GM18870 (cell line): ENCODE results near the gene RNU6-1.

Source experiments
- ATAC-seq: cut with Tn5 transposase; IDR thresholded peaks from one replicate; pipeline ENCODE4 v1.9.1; 2021; ENCODE audit warnings: moderate library complexity; ENCODE audit not compliant: unreplicated experiment

RNU6-1 gene

DNA sequence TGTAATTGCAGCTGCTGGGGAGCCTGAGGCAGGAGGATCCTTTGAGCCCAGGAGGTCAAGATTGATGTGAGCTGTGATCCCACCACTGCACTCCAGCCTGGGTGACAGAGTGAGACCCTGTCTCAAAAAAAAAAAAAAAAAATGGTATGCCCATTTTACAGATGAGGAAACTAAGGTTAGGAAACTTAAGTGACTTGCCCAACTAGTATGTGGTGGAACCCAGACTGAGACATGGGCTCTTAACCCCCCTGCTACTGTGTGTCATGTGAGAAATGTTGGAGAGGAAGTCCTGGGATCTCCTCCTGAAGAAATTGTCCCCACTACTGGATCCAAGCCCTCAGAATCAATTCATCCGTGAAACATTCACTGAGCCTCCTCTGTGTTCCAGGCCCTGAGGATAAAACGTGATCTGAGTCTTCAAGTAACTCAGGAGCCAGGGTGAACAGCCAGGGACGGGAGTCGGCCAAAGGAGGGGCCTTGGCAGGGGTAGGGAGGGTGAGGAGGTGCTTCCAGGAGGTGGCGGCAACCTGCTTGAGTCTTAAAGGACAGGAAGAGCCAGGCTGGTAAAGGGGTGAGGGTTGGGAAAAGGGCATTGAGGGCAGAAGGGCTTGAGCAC is 19.6 kb upstream of the RNU6-1 start:
- no peak for ATAC-seq

- ATAC-seq = no peak
Observed at GRCh38 chr15:67857220-67857619, 17.4 kb upstream of the RNU6-1 start.

DNA sequence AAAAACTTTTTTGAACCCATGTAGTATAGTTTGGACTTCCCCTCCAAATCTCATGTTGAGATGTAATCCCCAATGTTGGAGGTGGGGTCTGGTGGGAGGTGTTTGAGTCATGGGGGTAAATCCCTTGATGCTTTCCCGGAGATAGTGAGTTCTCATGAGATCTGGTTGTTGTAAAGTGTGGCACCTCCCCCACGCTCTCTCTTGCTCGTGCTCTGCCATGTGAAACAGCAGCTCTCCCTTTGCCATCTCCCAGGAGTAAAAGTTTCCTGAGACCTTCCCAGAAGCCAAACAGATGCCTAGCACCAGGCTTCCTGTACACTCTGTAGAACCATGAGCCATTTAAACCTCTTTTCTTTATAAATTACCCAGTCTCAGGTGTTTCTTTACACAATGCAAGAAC is 16.0 kb upstream of the RNU6-1 start:
- ATAC-seq = no peak

- no peak for ATAC-seq
Observed at GRCh38 chr15:67854358-67854757, 14.5 kb upstream of the RNU6-1 start.

DNA sequence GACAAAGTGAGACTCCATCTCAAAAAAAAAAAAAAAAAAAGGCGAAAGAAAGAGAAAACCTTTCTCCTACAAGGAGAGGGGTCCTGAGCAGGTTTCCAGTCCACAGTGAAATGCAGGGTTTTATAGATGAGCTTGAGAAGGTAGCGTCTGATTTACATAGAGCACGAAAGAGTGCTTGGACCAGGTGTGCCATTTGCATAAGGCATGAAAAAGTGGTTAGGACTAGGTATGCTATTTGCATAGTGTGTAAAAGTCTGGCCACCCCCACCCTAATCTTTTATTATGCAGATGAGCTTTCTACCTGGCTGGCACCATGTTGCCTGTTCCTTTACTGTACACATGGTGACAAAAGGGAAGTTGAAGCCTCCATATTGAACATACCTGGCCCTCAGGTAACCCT is 13.6 kb upstream of the RNU6-1 start:
- no peak for ATAC-seq

DNA sequence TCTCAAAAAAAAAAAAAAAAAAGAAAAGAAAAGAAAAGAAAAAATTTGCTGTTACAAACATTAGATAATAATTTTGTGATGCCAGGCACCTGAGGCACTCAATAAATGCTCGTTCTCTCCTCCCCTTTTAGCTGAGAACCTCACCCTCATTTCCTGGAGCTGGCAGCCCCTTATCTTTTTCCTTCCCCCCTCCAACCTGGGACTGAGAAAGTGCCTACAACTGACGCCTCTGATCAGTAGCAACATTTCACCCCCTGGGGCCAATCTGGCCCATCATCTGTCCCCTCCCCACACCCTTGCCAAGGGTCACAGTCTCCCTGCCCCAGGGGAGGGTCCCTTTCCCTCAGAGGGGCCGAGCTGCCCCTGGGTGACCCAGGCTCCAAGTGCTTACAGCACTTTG is 12.6 kb upstream of the RNU6-1 start:
- ATAC-seq = no peak

- no peak for ATAC-seq
Observed at GRCh38 chr15:67850994-67851571, 11.2 kb upstream of the RNU6-1 start.

GRCh38 chr15:67850336-67850735 is 10.5 kb upstream of the RNU6-1 start:
- no peak for ATAC-seq

DNA sequence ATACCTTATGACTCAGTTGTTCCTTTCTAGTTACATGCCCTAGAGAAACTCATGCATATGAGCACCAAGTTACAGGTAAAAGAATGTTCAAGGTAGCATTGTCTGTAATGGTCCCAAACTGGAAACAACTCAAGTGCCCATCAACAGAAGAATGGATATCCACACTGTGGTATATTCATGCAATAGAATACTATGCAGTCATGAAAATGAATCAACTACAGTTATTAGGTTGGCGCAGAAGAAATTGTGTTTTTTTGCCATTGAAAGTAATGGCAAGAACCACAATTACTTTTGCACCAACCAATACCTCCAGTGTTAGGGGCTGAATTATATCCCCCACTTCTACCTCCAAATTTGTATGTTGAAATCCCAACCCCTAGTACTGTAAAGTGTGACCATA is 9.7 kb upstream of the RNU6-1 start:
- ATAC-seq = no peak

GRCh38 chr15:67845974-67846373 is 6.1 kb upstream of the RNU6-1 start:
- no peak for ATAC-seq

DNA sequence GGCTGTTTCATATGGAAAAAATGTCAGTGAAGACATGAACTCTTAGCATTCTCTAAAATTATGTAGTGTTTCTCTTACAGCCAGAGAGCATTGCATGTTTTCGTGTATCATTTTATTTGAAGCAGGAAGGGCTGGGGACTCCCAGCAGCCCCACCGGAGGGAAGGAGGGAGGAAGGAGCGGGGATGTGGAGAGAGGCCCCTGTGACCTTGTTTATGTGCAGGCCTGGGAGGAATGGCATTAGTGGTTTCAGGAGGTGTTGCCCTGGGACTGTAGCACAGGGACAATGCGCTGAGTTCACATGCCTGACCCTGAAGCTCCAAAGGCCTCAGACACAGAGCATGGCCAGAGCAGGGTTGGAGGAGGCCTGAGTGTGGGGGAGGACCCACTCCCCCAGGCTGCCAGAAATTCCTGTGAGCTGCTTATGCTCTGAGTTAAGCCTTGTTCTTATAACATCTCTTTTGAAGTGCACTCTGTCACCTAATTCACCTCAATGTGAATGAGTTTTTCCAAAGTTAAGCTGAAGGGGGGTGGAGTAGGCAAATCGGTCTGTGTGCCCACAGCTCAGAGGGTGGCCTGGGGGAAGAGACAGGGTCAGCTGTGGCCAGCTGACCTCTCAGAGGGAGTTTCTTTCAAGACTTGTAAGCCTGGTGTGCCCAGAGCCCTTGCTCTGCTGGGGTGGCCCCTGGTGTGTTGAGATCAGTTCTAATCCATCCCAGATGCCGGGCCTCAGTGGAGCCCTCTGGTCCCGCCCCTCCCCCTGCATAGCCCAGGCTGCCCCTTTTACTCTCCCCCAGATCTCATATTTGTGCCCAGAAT is 3.9 kb upstream of the RNU6-1 start:
- ATAC-seq = no peak

DNA sequence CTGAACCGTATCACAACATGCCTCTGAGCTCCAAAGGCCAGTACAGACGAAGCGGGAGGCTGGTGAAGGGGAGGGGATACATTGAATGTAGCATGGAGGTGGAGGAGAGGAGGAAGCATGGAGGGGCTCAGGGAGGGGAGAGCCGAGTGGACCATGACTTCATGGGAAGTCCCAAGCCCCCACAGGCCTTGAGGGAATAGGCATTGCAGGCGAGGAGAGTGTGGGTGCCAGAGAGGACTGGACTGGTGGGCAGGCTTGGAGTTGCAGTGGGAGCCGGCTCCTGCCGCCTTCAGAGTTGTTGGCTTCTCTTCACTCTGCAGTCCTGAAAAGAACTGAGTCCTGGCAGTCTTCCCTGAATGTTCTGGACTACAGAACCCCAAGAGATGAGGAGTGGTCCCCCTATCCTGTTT is 3.3 kb upstream of the RNU6-1 start:
- ATAC-seq = no peak

- no peak for ATAC-seq
Observed at GRCh38 chr15:67841513-67841762, 1.6 kb upstream of the RNU6-1 start.

DNA sequence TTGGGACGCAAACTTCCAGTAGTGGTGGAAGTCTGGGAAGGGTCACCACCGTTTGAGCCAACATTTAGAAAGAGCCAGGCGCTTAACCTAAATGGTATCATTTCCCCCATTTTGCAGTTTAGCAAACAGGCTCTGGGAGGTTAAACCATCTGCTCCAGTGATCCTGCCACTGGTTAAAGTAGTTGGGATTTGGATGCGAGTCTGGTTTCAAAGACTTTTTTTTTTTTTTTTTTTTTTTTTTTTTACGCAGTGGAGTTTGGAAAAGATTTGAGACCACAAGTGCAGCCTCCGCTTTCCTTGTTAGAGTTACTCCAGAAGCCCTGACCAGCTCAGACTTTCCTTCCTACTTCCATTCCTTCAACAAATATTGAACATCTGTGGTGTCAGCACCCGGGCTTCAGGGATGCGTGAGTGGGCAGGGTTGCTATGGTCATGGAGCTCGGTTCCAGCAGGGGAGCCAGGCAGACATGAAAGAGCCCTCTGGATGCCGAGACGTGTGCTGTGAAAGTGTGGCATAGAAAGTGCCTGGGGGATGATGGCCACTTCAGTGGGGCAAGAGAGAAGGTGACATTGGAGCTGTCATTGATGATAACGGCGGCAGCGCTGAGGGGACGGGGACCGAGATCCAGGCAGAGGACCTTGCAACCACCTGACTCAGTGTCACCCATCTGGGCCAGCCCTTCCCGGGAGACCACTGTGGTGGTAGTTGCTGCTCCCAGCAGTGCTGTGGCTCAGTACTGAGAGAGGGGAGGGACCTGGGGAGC is 1.1 kb upstream of the RNU6-1 start:
- peak; percentile 3 for ATAC-seq

DNA sequence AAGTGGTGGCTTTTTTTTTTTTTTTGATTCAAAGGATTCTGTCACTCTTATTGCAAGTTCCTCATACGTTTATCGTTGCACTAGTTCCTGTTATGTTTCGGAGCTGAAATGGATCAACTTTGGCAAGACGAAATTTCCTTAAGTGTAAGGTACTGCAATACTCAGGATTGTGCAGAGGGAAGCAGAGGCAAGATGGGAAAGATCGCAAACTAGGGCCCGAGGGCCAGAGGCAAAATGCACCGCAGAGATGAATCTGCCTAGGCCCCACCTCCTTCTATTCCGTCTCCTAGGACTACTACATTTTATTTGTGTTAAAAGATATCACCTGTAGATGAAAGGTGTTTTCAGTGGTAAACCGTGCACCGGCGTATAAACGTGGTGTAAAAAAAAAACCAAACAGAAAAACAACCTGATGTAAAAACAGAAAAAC is 331 bp downstream of the RNU6-1 start:
- ATAC-seq = no peak

DNA sequence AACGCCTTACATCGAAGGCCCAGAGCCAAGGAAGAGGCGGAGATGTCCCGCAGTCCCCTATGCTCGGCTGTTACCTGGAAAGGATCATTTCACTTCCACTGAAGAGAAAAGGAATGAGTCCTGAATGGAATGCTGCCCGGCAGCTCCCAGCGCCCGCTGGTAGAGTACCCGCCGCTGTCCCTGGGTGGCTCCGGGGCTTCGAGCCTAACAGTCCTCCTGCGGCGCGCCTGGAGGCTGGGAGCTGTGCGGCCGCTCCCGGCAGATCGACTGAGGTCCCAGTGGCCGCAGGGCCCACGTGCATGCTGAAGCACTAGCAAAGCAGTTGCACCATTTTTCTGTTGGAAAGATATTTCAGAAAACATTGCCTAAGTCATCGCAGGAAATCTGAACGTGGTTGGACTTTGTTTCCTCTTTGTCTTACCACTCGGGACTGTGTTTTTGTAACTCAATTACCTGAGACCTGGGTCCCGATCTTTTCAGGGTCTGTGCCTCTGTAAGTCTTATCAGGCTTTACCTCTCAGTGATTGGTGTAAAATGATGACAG is 984 bp downstream of the RNU6-1 start:
- no peak for ATAC-seq

GRCh38 chr15:67836955-67837354 is 2.9 kb downstream of the RNU6-1 start:
- ATAC-seq = no peak

- ATAC-seq = no peak
Observed at GRCh38 chr15:67836477-67836876, 3.4 kb downstream of the RNU6-1 start.

GRCh38 chr15:67836134-67836455 is 3.8 kb downstream of the RNU6-1 start:
- ATAC-seq = no peak

DNA sequence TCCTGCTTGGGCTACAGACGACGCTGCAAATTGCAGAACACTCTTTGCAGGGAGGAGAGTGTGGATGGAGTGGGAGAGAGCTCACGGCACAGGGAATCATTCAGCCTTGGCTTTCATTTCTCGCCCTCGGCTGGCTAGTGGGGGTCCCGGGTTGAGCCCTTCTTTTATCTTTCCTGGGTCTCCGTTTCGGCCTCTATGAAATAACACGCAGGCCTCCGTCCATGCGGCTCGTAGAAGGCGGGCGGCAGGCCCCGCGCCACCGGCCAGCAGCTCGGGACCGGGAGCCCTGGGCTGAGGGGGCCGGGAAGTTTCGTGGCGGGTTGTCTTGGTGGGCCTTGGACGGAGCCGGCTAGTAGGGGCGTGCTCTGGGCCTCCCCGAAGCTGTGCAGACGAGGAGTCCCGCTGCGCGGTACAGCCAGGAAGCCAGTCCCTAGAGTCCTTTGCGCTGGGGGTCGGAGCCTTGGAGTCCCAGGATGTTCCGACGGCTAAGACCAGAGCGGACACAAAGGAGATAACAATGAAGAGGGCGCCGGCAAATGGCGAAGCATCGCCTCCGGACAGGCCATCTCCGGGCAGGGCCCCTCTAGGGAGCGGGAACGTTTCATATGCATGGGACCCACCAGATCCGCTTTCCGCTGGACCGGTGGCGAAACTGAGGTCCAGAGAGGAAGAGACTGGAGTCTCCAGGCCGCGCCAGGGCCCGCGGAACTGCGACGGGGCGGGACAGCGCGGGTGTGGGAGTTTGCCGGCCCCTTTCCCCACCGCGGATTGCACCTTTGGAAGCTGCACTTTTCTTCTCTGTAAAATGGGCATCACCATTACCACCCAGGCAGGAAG is 4.3 kb downstream of the RNU6-1 start:
- no peak for ATAC-seq
